Stimulated activated naive CD8-positive, alpha-beta T cell treated with anti-CD3 and anti-CD28 coated beads, Interleukin-15, Interleukin-2, amounts not matched to agents 100 ng/mL and 50 ng/mL, for 24 hours (primary cell): Measurements from ENCODE around the gene UNC13D.

ENCODE experiments used
- H3K27ac Mint-ChIP-seq: one replicate; pipeline ENCODE4 v1.8.0; 2021; ENCODE audit warnings: mild to moderate bottlenecking, mixed read lengths
- H3K27me3 Mint-ChIP-seq: one replicate; pipeline ENCODE4 v1.8.0; 2021; ENCODE audit warnings: mixed read lengths
- H3K36me3 Mint-ChIP-seq: one replicate; pipeline ENCODE4 v1.8.0; 2021; ENCODE audit warnings: low read depth, mixed read lengths
- H3K4me1 Mint-ChIP-seq: one replicate; pipeline ENCODE4 v1.8.0; 2021; ENCODE audit warnings: low read depth, mixed read lengths
- H3K4me3 Mint-ChIP-seq: one replicate; pipeline ENCODE4 v1.8.0; 2021; ENCODE audit warnings: mild to moderate bottlenecking, mixed read lengths
- H3K9me3 Mint-ChIP-seq: one replicate; pipeline ENCODE4 v1.8.0; 2021; ENCODE audit warnings: mixed read lengths

The UNC13D gene

GRCh38 chr17:75847614-75848522 is 3.7 kb upstream of the UNC13D start:
- H3K36me3 Mint-ChIP-seq: peaks cover 5% of the 10 kb centered on the region
- H3K27ac Mint-ChIP-seq: peak overlapping the region; percentile 1
- no peak overlapping the region for H3K4me3 Mint-ChIP-seq
- peaks cover 9% of the 10 kb centered on the region for H3K4me1 Mint-ChIP-seq
- no peaks in the 10 kb centered on the region for H3K27me3 Mint-ChIP-seq
- no peaks in the 10 kb centered on the region for H3K9me3 Mint-ChIP-seq

- H3K27ac Mint-ChIP-seq: no peak overlapping the region
Observed at GRCh38 chr17:75846692-75847613, 2.7 kb upstream of the UNC13D start.

GRCh38 chr17:75845933-75846691 is 1.9 kb upstream of the UNC13D start:
- Mint-ChIP-seq H3K4me3 (no peak overlapping the region), H3K27ac (no peak overlapping the region), H3K36me3 (peaks cover 8% of the 10 kb centered on the region), H3K9me3 (no peaks in the 10 kb centered on the region), H3K4me1 (peaks cover 14% of the 10 kb centered on the region), H3K27me3 (no peaks in the 10 kb centered on the region)

More at GRCh38 chr17:75846692-75847613, 2.7 kb upstream of the UNC13D start:
- H3K4me1 Mint-ChIP-seq: peaks cover 12% of the 10 kb centered on the region
- no peaks in the 10 kb centered on the region for H3K9me3 Mint-ChIP-seq
- H3K27me3 Mint-ChIP-seq: no peaks in the 10 kb centered on the region
- no peak overlapping the region for H3K4me3 Mint-ChIP-seq
- H3K36me3 Mint-ChIP-seq: peaks cover 8% of the 10 kb centered on the region

DNA sequence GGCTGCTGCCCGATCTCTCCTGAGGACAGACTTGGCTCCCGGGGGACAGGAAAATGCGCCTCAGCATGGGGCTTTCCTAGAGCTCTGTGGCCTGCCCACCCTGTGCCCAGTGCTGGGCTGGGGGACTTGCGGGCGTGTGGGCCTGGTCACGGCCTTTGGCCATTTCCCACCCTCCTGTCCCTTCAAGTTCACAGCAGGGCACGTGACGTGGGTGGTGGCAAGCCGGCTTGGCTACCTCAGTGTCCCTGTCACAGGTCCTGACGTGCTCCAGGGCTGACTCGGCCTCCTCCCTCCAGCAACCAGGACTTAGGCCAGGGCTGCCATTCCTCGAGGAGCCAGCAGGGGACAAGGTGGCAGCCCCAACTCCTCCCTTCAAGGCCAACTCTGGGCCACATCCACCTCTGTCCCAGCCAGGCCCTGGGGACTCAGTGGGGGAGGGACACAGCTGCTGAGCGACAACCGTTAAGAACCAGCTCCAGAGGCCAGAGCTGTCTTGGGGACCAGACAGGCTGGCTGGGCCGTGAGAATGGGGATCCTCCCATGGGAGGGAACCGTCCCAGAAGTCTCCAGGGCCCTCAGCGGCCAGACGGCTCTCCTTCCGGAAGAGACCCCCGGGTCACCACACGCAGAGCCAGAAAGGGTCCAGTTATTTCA is 981 bp upstream of the UNC13D start:
- H3K36me3 Mint-ChIP-seq: peaks cover 8% of the 10 kb centered on the region
- peak overlapping the region; percentile 66 for H3K4me3 Mint-ChIP-seq
- no peaks in the 10 kb centered on the region for H3K9me3 Mint-ChIP-seq
- H3K27me3 Mint-ChIP-seq: no peaks in the 10 kb centered on the region
- peaks cover 14% of the 10 kb centered on the region for H3K4me1 Mint-ChIP-seq
- peak overlapping the region; percentile 80 for H3K27ac Mint-ChIP-seq

GRCh38 chr17:75844530-75845057 is 390 bp upstream of the UNC13D start:
- Mint-ChIP-seq H3K4me1 (peaks cover 14% of the 10 kb centered on the region), H3K4me3 (peak overlapping the region; percentile 94), H3K36me3 (peaks cover 10% of the 10 kb centered on the region), H3K9me3 (no peaks in the 10 kb centered on the region), H3K27me3 (no peaks in the 10 kb centered on the region), H3K27ac (peak overlapping the region; percentile 87)

GRCh38 chr17:75842963-75843576 is 1.1 kb downstream of the UNC13D start:
- H3K4me3 Mint-ChIP-seq: peak overlapping the region; percentile 94
- H3K27ac Mint-ChIP-seq: peak overlapping the region; percentile 88
- H3K9me3 Mint-ChIP-seq: no peaks in the 10 kb centered on the region
- H3K36me3 Mint-ChIP-seq: peaks cover 9% of the 10 kb centered on the region
- no peaks in the 10 kb centered on the region for H3K27me3 Mint-ChIP-seq
- H3K4me1 Mint-ChIP-seq: peaks cover 14% of the 10 kb centered on the region

DNA sequence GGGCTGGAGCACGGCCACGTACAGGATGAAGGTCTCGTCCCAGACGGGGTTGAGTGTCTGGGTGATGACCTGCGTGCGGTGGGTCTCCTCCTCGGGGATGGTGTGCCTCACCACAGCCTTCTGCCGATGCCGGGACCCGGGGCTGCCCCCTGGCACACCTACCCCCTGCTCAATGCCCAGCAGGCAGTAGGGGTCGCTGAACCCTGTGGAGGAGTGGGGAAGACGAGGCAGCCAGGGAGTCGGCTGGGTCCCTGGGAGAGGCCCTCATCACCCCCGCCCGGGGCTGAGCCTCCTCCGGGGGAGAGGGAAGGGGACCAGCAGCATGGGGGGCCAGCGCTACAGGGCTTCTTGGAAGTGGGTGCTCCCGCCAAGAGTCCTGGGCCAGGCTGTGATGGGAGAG is 1.8 kb downstream of the UNC13D start:
- H3K27me3 Mint-ChIP-seq: no peaks in the 10 kb centered on the region
- no peaks in the 10 kb centered on the region for H3K9me3 Mint-ChIP-seq
- peaks cover 17% of the 10 kb centered on the region for H3K4me1 Mint-ChIP-seq
- H3K4me3 Mint-ChIP-seq: peak overlapping the region; percentile 94
- peaks cover 15% of the 10 kb centered on the region for H3K36me3 Mint-ChIP-seq
- peak overlapping the region; percentile 74 for H3K27ac Mint-ChIP-seq

GRCh38 chr17:75840799-75841164 is 3.4 kb downstream of the UNC13D start:
- H3K36me3 Mint-ChIP-seq: peaks cover 20% of the 10 kb centered on the region
- no peak overlapping the region for H3K27ac Mint-ChIP-seq
- peaks cover 16% of the 10 kb centered on the region for H3K4me1 Mint-ChIP-seq
- H3K9me3 Mint-ChIP-seq: no peaks in the 10 kb centered on the region
- H3K27me3 Mint-ChIP-seq: no peaks in the 10 kb centered on the region
- H3K4me3 Mint-ChIP-seq: no peak overlapping the region

- H3K27ac Mint-ChIP-seq: no peak overlapping the region
- H3K9me3 Mint-ChIP-seq: no peaks in the 10 kb centered on the region
- H3K4me1 Mint-ChIP-seq: peaks cover 10% of the 10 kb centered on the region
- no peaks in the 10 kb centered on the region for H3K27me3 Mint-ChIP-seq
- H3K4me3 Mint-ChIP-seq: no peak overlapping the region
- peaks cover 20% of the 10 kb centered on the region for H3K36me3 Mint-ChIP-seq
Observed at GRCh38 chr17:75839942-75840798, 4.0 kb downstream of the UNC13D start.

DNA sequence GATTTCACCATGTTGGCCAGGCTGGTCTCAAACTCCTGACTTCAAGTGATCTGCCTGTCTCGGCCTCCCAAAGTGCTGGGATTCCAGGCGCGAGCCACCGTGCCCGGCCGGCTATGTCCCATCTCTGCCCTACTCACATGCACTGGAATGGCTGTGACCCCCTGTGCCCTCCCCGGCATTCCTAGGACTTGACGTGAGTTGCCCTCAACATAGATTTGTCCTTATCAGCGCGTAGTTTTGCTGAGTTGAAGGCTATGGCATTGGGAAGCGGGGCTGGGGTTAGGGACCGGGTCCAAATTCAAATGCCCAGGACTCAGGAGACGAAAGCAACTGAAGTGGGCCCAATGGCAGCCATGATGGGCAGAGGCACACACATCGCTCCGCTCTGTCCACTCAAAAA is 5.8 kb downstream of the UNC13D start:
- H3K27me3 Mint-ChIP-seq: no peaks in the 10 kb centered on the region
- H3K4me1 Mint-ChIP-seq: peaks cover 22% of the 10 kb centered on the region

GRCh38 chr17:75837899-75838298 is 6.3 kb downstream of the UNC13D start:
- no peaks in the 10 kb centered on the region for H3K27me3 Mint-ChIP-seq
- peaks cover 27% of the 10 kb centered on the region for H3K4me1 Mint-ChIP-seq
- H3K27ac Mint-ChIP-seq: no peak overlapping the region
- H3K4me3 Mint-ChIP-seq: no peak overlapping the region
- no peaks in the 10 kb centered on the region for H3K9me3 Mint-ChIP-seq
- peaks cover 39% of the 10 kb centered on the region for H3K36me3 Mint-ChIP-seq

More for the DNA sequence above, 5.8 kb downstream of the UNC13D start:
- Mint-ChIP-seq H3K9me3 (no peaks in the 10 kb centered on the region), H3K27ac (peak overlapping the region; percentile 45), H3K4me3 (no peak overlapping the region), H3K36me3 (peaks cover 34% of the 10 kb centered on the region)

GRCh38 chr17:75836605-75837004 is 7.6 kb downstream of the UNC13D start:
- no peaks in the 10 kb centered on the region for H3K9me3 Mint-ChIP-seq
- no peaks in the 10 kb centered on the region for H3K27me3 Mint-ChIP-seq
- H3K27ac Mint-ChIP-seq: no peak overlapping the region
- H3K36me3 Mint-ChIP-seq: peaks cover 41% of the 10 kb centered on the region
- H3K4me1 Mint-ChIP-seq: peaks cover 34% of the 10 kb centered on the region
- no peak overlapping the region for H3K4me3 Mint-ChIP-seq

GRCh38 chr17:75835654-75835987 is 8.6 kb downstream of the UNC13D start:
- H3K4me3 Mint-ChIP-seq: no peak overlapping the region
- H3K27me3 Mint-ChIP-seq: no peaks in the 10 kb centered on the region
- H3K9me3 Mint-ChIP-seq: no peaks in the 10 kb centered on the region
- H3K36me3 Mint-ChIP-seq: peaks cover 41% of the 10 kb centered on the region
- peaks cover 34% of the 10 kb centered on the region for H3K4me1 Mint-ChIP-seq
- no peak overlapping the region for H3K27ac Mint-ChIP-seq
